HK-2 (cell line): ENCODE measurements around the gene COBLL1.
"Not testable (repeated sequence)": the region's sequence is repeated elsewhere in the genome, so short reads cannot be mapped to it uniquely, and the experiment has no call there.

Experiments
- DNase-seq: peaks from one replicate; pipeline ENCODE4 v3.0.0-alpha.2; 2018; ENCODE audit not compliant: unreplicated experiment

COBLL1 gene

GRCh38 chr2:164841719-164842623 lies at the start of gene COBLL1:
Gene COBLL1, minus strand, starts transcription at chr2:164841823. Its CDS starts 627 bp downstream, at chr2:164841196.
- DNase-seq: peak; percentile 85

- DNase-seq: no peak
Observed at GRCh38 chr2:164890544-164890943, 48.9 kb upstream of the COBLL1 start.

GRCh38 chr2:164888592-164888991 lies 47.0 kb upstream of the COBLL1 start:
- no peak for DNase-seq

- no peak for DNase-seq
Observed at GRCh38 chr2:164887434-164888144, 46.0 kb upstream of the COBLL1 start.

- no peak for DNase-seq
Observed at GRCh38 chr2:164882276-164882675, 40.7 kb upstream of the COBLL1 start.

- no peak for DNase-seq
Observed at GRCh38 chr2:164881524-164881923, 39.9 kb upstream of the COBLL1 start.

GRCh38 chr2:164879901-164880535 lies 38.4 kb upstream of the COBLL1 start:
- DNase-seq: no peak

GRCh38 chr2:164877927-164878326 lies 36.3 kb upstream of the COBLL1 start:
- no peak for DNase-seq

GRCh38 chr2:164877169-164877568 lies 35.5 kb upstream of the COBLL1 start:
- no peak for DNase-seq

- no peak for DNase-seq
Observed at GRCh38 chr2:164875334-164876205, 33.9 kb upstream of the COBLL1 start.

GRCh38 chr2:164873210-164873908 lies 31.7 kb upstream of the COBLL1 start:
- no peak for DNase-seq

GRCh38 chr2:164871404-164871803 lies 29.8 kb upstream of the COBLL1 start:
- DNase-seq: no peak

- DNase-seq: no peak
Observed at GRCh38 chr2:164869420-164869772, 27.8 kb upstream of the COBLL1 start.

GRCh38 chr2:164868563-164869419 lies 27.2 kb upstream of the COBLL1 start:
- no peak for DNase-seq

- DNase-seq: no peak
Observed at GRCh38 chr2:164867779-164868397, 26.3 kb upstream of the COBLL1 start.

- DNase-seq: not testable (repeated sequence)
Observed at GRCh38 chr2:164866381-164866780, 24.8 kb upstream of the COBLL1 start.

- DNase-seq: no peak
Observed at GRCh38 chr2:164860694-164861042, 19.0 kb upstream of the COBLL1 start.

GRCh38 chr2:164859906-164860693 lies 18.5 kb upstream of the COBLL1 start:
- DNase-seq: not testable (repeated sequence)
